MCF 10A (cell line): ENCODE measurements around the gene MREG. TPM values are rescaled to one million over a fixed set of nuclear protein-coding genes. Genes with fewer than 3 reads are reported as not detected.

Experiments
- BruUV-seq: library from RNA; stranded (reverse); fragments of 400-500 nt; replicated peaks from 2 replicates; lab custom pipeline; 2021; lab: Mats Ljungman, UMichigan
- CTCF ChIA-PET: fragments of 300-600 bp; sonication (Branson Sonifier 250); formaldehyde crosslinking; extraction: SDS; loops from one replicate; lab custom pipeline; 2021; ENCODE audit warnings: antibody characterized with exemption, inconsistent platforms; lab: Yijun Ruan, JAX
- POLR2A ChIA-PET: fragments of 300-600, 350-650 bp; sonication (Branson Sonifier 250); formaldehyde crosslinking; extraction: SDS; loops from one replicate; lab custom pipeline; 2020; ENCODE audit warnings: antibody characterized with exemption, inconsistent platforms; lab: Yijun Ruan, JAX
- DNase-seq: peaks from one replicate; pipeline ENCODE4 v3.0.0-alpha.2; 2018; ENCODE audit not compliant: unreplicated experiment
- H3K27ac Mint-ChIP-seq: one replicate; pipeline ENCODE4 v1.8.0; 2022; ENCODE audit warnings: mild to moderate bottlenecking, low read depth, mixed read lengths; ENCODE audit not compliant: unreplicated experiment
- H3K27me3 Mint-ChIP-seq: one replicate; pipeline ENCODE4 v1.8.0; 2022; ENCODE audit warnings: mixed read lengths; ENCODE audit not compliant: insufficient read depth, unreplicated experiment
- H3K36me3 Mint-ChIP-seq: one replicate; pipeline ENCODE4 v1.8.0; 2022; ENCODE audit warnings: mild to moderate bottlenecking, moderate library complexity, mixed read lengths; ENCODE audit not compliant: insufficient read depth, unreplicated experiment
- H3K4me1 Mint-ChIP-seq: one replicate; pipeline ENCODE4 v1.8.0; 2022; ENCODE audit warnings: mixed read lengths; ENCODE audit not compliant: insufficient read depth, unreplicated experiment
- H3K4me3 Mint-ChIP-seq: one replicate; pipeline ENCODE4 v1.8.0; 2022; ENCODE audit warnings: mild to moderate bottlenecking, moderate library complexity, mixed read lengths; ENCODE audit not compliant: unreplicated experiment
- H3K9me3 Mint-ChIP-seq: one replicate; pipeline ENCODE4 v1.8.0; 2022; ENCODE audit warnings: mixed read lengths; ENCODE audit not compliant: unreplicated experiment
- intact Hi-C: fragments of 100-400 bp; cut with micrococcal nuclease; formaldehyde crosslinking; loops from 2 replicates; pipeline ENCODE4 v1.14.1; 2022
- total RNA-seq: library from RNA; stranded (reverse); gene quantifications from 2 replicates; pipeline ENCODE4 v1.2.3, GENCODE V29; 2022
- TF ChIP-seq, protein P1 (sequence below): fragments of 200-600 bp; IDR thresholded peaks from one replicate; pipeline ENCODE4 v1.8.0; 2022; ENCODE audit warnings: antibody characterized with exemption, mild to moderate bottlenecking; ENCODE audit not compliant: unreplicated experiment

Gene MREG
- total RNA-seq, 1 experiment from 2014 or later = 10.4 TPM

DNA sequence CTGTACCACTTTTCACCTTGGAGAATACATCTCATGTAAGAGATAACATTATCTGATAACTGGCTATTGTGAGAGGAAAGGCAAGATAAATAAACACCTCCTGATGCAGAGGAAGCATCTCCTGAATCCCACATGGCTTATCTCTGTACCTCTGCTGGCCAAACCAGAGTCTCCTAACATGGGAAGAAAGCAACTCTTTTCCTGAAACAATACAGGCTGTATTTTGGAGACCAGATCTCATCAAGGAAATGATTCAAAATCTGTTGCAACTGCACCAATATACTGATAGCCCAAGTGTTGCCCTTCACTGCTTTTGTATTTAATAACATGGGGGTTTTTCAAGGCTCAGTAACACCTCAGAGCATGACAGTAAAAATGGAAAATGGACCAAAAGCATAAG lies 106.9 kb downstream of the MREG start:
- peaks cover 7% of the 10 kb centered on the region for H3K9me3 Mint-ChIP-seq
- no peak overlapping the region for H3K27ac Mint-ChIP-seq
- TF ChIP-seq, protein P1, sequence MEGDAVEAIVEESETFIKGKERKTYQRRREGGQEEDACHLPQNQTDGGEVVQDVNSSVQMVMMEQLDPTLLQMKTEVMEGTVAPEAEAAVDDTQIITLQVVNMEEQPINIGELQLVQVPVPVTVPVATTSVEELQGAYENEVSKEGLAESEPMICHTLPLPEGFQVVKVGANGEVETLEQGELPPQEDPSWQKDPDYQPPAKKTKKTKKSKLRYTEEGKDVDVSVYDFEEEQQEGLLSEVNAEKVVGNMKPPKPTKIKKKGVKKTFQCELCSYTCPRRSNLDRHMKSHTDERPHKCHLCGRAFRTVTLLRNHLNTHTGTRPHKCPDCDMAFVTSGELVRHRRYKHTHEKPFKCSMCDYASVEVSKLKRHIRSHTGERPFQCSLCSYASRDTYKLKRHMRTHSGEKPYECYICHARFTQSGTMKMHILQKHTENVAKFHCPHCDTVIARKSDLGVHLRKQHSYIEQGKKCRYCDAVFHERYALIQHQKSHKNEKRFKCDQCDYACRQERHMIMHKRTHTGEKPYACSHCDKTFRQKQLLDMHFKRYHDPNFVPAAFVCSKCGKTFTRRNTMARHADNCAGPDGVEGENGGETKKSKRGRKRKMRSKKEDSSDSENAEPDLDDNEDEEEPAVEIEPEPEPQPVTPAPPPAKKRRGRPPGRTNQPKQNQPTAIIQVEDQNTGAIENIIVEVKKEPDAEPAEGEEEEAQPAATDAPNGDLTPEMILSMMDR = no peak
- no peak overlapping the region for H3K4me3 Mint-ChIP-seq
- ChIA-PET POLR2A (no interaction called here), CTCF (no interaction called here)
- H3K36me3 Mint-ChIP-seq = no peaks in the 10 kb centered on the region
- intact Hi-C loops = no loop called here
- H3K4me1 Mint-ChIP-seq = peaks cover 31% of the 10 kb centered on the region
- no peaks in the 10 kb centered on the region for H3K27me3 Mint-ChIP-seq
- DNase-seq = no peak
- no TSS peak for BruUV-seq

DNA sequence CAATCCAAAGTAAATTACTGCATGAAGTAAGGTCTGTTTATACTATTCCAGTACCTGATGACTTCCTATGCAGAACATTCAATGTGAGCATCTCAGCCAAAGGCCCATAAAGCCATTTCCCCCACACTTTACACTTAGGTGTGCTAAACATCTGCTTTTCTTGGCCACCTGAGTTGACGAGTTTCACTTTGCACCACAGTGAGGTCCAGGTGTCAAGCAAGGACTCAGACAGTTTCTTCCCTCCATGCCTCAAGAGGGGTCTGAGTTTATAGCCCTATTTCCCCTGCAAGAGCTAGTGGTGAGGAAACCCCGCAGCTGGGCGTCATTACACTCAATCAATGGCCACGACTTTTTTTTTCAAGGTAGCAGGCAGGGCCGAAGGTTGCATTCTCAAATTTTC lies 107.7 kb downstream of the MREG start:
- DNase-seq = no peak
- H3K27me3 Mint-ChIP-seq = no peaks in the 10 kb centered on the region
- no peaks in the 10 kb centered on the region for H3K36me3 Mint-ChIP-seq
- no peak overlapping the region for H3K4me3 Mint-ChIP-seq
- H3K9me3 Mint-ChIP-seq = peaks cover 7% of the 10 kb centered on the region
- intact Hi-C loops = no loop called here
- no peak overlapping the region for H3K27ac Mint-ChIP-seq
- CTCF ChIA-PET = interaction anchor here (0.7 kb wide), 1 partner anchor 859 kb away, joined by 4 read pairs; no protein-coding TSS in a partner anchor
- no TSS peak for BruUV-seq
- TF ChIP-seq, protein P1 = no peak
- POLR2A ChIA-PET = interaction anchor here (1.0 kb wide), 1 partner anchor 42 kb away, joined by 3 read pairs; no protein-coding TSS in a partner anchor
- peaks cover 39% of the 10 kb centered on the region for H3K4me1 Mint-ChIP-seq

DNA sequence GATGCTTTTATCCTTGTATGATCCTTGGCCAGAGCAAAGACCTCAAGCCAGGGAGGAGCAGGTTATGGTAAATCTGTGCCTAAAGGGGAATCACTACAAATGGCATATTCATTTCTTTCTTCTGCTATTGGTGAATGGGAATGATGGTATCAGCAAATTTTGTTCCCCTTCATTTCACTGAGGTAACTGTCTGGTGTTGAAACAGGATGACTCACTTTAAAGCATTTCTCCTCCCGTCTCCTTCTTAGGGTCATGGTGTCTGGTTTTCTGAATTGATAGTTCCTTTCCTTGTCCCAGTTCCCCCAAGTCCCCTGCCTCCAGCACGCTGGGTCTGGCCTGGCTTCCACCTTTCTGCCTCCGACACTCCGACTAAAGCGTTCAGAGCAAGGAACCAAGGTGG lies 109.2 kb downstream of the MREG start:
- no peaks in the 10 kb centered on the region for H3K36me3 Mint-ChIP-seq
- peaks cover 55% of the 10 kb centered on the region for H3K4me1 Mint-ChIP-seq
- no peaks in the 10 kb centered on the region for H3K27me3 Mint-ChIP-seq
- TF ChIP-seq, protein P1 = no peak
- CTCF ChIA-PET = interaction anchor here (0.9 kb wide), 1 partner anchor 448 kb away, joined by 3 read pairs; no protein-coding TSS in a partner anchor
- no TSS peak for BruUV-seq
- intact Hi-C loops = loop anchor here (5.0 kb wide), 3 partner anchors 72 to 452 kb away; no protein-coding TSS in a partner anchor
- H3K4me3 Mint-ChIP-seq = no peak overlapping the region
- peak overlapping the region; percentile 59 for H3K27ac Mint-ChIP-seq
- H3K9me3 Mint-ChIP-seq = peaks cover 7% of the 10 kb centered on the region
- POLR2A ChIA-PET = no interaction called here
- peak; percentile 76 for DNase-seq

DNA sequence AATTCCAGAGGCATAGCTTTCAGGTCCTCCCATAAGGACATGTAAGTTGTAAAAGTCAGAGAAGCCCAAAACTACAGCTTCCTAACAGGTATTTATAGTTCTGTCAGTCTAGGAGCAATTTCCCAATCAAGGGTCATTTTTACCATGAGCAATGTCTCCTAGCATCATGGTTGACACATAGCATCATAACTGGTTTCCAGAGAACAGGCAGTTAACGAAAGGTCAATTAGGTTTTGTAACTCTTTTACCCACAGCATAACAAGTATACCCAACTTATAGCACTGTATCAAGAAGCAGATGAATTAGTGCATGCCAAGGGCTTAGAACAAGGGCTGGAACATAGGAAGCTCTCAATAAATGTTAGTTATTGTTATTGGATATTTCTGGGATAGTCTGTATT lies 110.1 kb downstream of the MREG start:
- Mint-ChIP-seq H3K4me3 (no peak overlapping the region), H3K36me3 (no peaks in the 10 kb centered on the region), H3K27ac (peak overlapping the region; percentile 59), H3K9me3 (peaks cover 7% of the 10 kb centered on the region), H3K27me3 (no peaks in the 10 kb centered on the region), H3K4me1 (peaks cover 55% of the 10 kb centered on the region)
- ChIA-PET POLR2A (no interaction called here), CTCF (interaction anchor here (0.9 to 1.1 kb wide), 4 partner anchors 10 to 447 kb away, joined by 3 to 4 read pairs (median 3); no protein-coding TSS in a partner anchor)
- TF ChIP-seq, protein P1 = no peak
- BruUV-seq = no TSS peak
- peak; percentile 71 for DNase-seq
- intact Hi-C loops = loop anchor here (5.0 kb wide), 3 partner anchors 71 to 451 kb away; no protein-coding TSS in a partner anchor
